HG02678 (cell line): ENCODE measurements around the gene EML3.
"Not testable (repeated sequence)": the region's sequence is repeated elsewhere in the genome, so short reads cannot be mapped to it uniquely, and the experiment has no call there.

Experiments used
- ATAC-seq: cut with Tn5 transposase; IDR thresholded peaks from one replicate; pipeline ENCODE4 v1.9.1; 2021; ENCODE audit warnings: mild to moderate bottlenecking, moderate library complexity; ENCODE audit not compliant: unreplicated experiment

The EML3 gene

GRCh38 chr11:62601122-62601371 lies 11.5 kb downstream of the EML3 start:
- ATAC-seq = no peak

- ATAC-seq = no peak
These were observed 12.0 kb downstream of the EML3 start for GRCh38 chr11:62600367-62601121.

GRCh38 chr11:62599901-62600300 lies 12.7 kb downstream of the EML3 start:
- ATAC-seq = no peak

GRCh38 chr11:62599069-62599696 lies 13.4 kb downstream of the EML3 start:
- peak; percentile 36 for ATAC-seq

DNA sequence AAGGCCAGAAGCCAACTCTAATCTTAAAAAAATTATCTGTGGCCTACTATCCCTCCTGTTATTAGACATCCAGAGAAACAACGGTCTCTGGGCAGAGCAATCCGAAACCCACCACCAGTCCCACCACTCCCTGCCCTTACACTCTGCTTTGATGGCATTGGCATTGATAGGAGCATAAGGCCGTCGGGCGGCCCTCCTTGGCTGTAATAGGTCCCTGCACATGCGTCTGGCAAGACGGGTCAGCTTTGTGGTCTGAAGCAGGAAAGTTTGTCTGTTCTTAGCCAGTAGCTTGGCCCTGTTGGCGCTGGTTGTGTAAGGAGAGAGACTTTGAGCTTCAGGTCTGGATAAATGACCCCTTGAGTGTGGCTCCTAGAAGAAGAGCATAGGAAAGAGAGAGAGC lies 17.5 kb downstream of the EML3 start:
- ATAC-seq = no peak

DNA sequence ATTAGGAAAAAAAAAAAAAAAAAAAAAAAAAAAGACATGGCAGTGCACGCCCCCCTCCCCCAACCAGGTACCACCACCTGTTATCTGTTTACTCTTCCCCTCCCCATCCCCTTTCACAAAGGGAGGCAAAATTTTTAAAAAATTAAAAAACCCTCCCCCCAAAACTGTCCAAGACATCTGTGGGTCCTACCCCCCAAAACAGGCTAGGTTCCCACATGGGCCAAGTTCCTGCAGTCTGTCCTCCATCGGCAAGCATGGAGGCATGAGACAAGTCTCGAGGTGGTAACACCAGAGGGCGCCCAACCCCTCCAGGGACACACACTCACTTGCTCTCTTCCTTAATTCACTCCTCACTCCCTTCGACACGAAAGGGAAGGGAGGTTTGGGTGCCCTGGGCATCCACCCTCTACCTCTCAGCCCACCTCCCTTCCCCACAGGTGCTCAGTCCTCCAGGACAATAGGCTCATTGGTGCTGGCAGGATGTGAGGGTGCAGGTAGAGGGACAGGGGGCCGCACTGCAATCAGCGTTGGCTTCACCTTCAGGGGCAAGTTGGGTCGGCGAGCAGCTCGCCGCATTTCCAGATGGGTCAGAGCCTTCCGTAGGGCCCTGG lies 19.0 kb downstream of the EML3 start:
- ATAC-seq = no peak

GRCh38 chr11:62592989-62593421 lies 19.6 kb downstream of the EML3 start:
- no peak for ATAC-seq

- no peak for ATAC-seq
These were observed 20.3 kb downstream of the EML3 start for GRCh38 chr11:62592146-62592815.

- ATAC-seq = peak; percentile 85
These were observed 21.0 kb downstream of the EML3 start, which contains the start of gene TUT1 for GRCh38 chr11:62591448-62592145. TUT1 (minus strand) TSS chr11:62591523; CDS start chr11:62591485, 38 bp downstream.

- no peak for ATAC-seq
These were observed 23.5 kb downstream of the EML3 start for GRCh38 chr11:62588966-62589637.

- ATAC-seq = not testable (repeated sequence)
These were observed 27.2 kb downstream of the EML3 start for GRCh38 chr11:62585356-62585755.

GRCh38 chr11:62581735-62582134 lies 30.8 kb downstream of the EML3 start:
- ATAC-seq = not testable (repeated sequence)

- no peak for ATAC-seq
These were observed 31.4 kb downstream of the EML3 start for GRCh38 chr11:62580959-62581715.

GRCh38 chr11:62579252-62579651 lies 33.3 kb downstream of the EML3 start:
- no peak for ATAC-seq

- no peak for ATAC-seq
These were observed 34.0 kb downstream of the EML3 start for GRCh38 chr11:62578541-62578940.

DNA sequence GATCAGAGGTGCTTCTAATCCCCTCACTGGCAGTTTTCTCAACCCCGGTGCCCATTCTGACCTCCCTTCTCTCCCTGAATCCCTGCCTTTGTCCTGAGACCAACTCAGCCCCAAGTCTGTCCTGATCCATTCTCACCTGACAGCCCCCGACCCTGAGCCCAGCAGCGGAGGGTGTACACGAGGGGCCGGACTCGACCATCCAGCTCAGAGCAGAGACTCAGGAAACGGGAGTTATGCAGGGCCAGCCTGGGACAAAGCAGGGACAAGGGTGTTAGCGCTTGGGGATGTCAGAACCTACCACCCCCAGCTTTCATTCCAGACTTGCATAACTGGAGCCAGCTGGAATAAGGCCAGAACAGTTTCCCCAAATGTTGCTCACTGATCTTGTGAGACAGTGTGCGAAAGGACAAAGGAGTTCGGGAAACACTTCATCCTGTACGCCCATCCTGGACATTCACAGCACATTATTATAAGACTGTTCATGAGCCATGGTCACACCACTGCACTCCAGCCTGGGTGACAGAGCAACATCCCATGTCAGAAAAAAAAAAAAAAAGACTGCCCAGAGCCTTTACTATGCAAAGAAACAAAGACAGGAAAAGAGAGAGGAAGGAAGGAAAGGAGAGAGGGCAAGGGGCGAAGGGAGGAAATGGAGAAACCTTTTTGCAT lies 35.4 kb downstream of the EML3 start:
- no peak for ATAC-seq

- no peak for ATAC-seq
These were observed 36.7 kb downstream of the EML3 start for GRCh38 chr11:62575837-62576236.

- no peak for ATAC-seq
These were observed 37.4 kb downstream of the EML3 start for GRCh38 chr11:62575156-62575555.

- peak; percentile 3 for ATAC-seq
These were observed 38.1 kb downstream of the EML3 start for GRCh38 chr11:62574363-62575071.
